Measurements from ENCODE around the gene RCL1. TPM values are rescaled to one million over a fixed set of nuclear protein-coding genes. Genes with fewer than 3 reads are reported as not detected.
A peak's percentile ranks its signal among the peaks of the same experiment; 100 is the strongest.
"Not testable (repeated sequence)": the region's sequence is repeated elsewhere in the genome, so short reads cannot be mapped to it uniquely, and the experiment has no call there.

RCL1 gene
- total RNA-seq, 4 donors from 2014 or later, result 21.3 to 49.7 (median 37.7) TPM

GRCh38 chr9:4792054-4792571, 631 bp upstream of the RCL1 start:
- intact Hi-C loops (cut with DNase I; ENCODE audit: low total_unique reads), result no loop called here
- Histone ChIP-seq H3K27ac (peak overlapping the region; percentile 42 to 70), H3K4me1 (peaks cover 0 to 5% of the 10 kb centered on the region in 2 donors), H3K9me3 (no peaks in the 10 kb centered on the region), H3K36me3 (no peaks in the 10 kb centered on the region), H3K4me3 (peak overlapping the region; percentile 66 to 84), H3K27me3 (no peaks in the 10 kb centered on the region)
- no peak for TF ChIP-seq POLR2A (IDR thresholded peaks at IDR 0.05)
- TF ChIP-seq, protein P1, sequence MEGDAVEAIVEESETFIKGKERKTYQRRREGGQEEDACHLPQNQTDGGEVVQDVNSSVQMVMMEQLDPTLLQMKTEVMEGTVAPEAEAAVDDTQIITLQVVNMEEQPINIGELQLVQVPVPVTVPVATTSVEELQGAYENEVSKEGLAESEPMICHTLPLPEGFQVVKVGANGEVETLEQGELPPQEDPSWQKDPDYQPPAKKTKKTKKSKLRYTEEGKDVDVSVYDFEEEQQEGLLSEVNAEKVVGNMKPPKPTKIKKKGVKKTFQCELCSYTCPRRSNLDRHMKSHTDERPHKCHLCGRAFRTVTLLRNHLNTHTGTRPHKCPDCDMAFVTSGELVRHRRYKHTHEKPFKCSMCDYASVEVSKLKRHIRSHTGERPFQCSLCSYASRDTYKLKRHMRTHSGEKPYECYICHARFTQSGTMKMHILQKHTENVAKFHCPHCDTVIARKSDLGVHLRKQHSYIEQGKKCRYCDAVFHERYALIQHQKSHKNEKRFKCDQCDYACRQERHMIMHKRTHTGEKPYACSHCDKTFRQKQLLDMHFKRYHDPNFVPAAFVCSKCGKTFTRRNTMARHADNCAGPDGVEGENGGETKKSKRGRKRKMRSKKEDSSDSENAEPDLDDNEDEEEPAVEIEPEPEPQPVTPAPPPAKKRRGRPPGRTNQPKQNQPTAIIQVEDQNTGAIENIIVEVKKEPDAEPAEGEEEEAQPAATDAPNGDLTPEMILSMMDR (IDR thresholded peaks at IDR 0.05), result no peak
- DNase-seq, result no peak

DNA sequence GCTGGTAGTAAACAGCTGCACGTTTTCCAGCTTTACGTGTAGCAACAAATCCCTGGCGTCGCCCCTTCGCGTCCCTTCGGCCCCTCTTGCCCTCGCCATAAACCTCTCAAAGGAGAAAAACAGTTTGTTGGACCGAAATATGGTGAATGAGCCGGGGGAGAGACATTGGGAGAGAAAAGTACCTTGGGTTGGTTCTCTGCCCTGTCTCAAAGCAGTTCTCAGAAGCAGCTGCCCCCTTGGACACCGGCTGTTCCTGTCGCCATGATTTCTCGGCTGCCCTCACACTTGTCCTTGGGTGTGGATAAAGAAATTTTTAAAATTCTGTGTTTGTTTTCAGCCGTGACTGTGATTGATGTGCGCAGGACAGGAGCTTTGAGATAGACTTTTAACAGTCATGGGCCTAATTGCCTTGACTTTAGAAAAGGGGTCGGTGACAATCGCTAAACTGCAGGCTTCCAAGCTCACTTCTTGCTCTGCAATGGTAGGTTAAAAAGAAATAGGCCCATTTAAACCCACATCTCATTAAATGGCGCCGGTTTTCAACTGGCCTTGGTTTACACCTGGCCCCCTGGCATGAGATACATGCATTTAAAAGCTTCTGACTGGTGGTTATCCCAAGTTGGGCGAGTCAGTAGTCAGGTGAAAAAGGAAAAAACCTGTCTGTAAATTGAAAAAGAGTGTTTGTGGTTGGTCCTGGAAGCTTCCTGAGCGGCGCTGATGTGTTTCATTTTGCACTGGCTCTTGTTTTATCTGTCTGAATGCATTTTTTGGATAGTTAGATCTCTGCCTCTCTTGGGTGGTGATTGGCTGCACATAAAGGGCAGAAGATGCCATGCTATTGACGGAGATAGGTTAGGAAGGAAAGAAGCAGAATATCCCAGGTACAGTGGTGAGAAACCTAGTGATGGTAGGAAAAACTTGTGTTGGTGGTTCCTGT, 983 bp downstream of the RCL1 start:
- Histone ChIP-seq H3K4me1 (peaks cover 0 to 5% of the 10 kb centered on the region in 2 donors), H3K4me3 (peak overlapping the region; percentile 66 to 84), H3K27ac (peak overlapping the region; percentile 62 to 81), H3K9me3 (no peaks in the 10 kb centered on the region), H3K27me3 (no peaks in the 10 kb centered on the region), H3K36me3 (no peaks in the 10 kb centered on the region)
- no peak for DNase-seq
- intact Hi-C loops (cut with DNase I; ENCODE audit: low total_unique reads), result no loop called here
- TF ChIP-seq POLR2A (IDR thresholded peaks at IDR 0.05), result no peak
- TF ChIP-seq, protein P1 (IDR thresholded peaks at IDR 0.05), result no peak

GRCh38 chr9:4794691-4795090, 1.9 kb downstream of the RCL1 start:
- Histone ChIP-seq H3K27me3 (no peaks in the 10 kb centered on the region), H3K4me1 (peaks cover 0 to 5% of the 10 kb centered on the region in 2 donors), H3K27ac (no peak overlapping the region), H3K9me3 (no peaks in the 10 kb centered on the region), H3K4me3 (no peak overlapping the region), H3K36me3 (no peaks in the 10 kb centered on the region)
- TF ChIP-seq, protein P1 (IDR thresholded peaks at IDR 0.05), result no peak
- no peak for TF ChIP-seq POLR2A (IDR thresholded peaks at IDR 0.05)
- DNase-seq, result no peak
- intact Hi-C loops (cut with DNase I; ENCODE audit: low total_unique reads), result no loop called here

DNA sequence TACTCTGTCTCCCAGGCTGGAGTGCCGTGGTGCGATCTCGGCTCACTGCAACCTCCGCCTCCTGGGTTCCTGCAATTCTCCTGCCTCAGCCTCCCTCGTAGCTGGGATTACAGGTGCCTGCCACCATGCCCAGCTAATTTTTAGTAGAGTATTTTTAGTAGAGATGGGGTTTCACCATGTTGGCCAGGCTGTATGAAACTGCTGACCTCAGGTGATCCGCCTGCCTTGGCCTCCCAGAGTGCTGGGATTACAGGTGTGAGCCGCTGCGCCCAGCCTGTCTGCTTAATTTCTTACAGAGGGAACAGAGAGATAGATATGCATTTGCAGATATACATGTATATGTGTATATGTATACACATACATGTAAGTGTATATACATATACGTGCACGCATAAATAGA, 2.4 kb downstream of the RCL1 start:
- H3K4me3 ChIP-seq; H3K27me3 ChIP-seq; H3K27ac ChIP-seq; intact Hi-C loops (cut with DNase I; ENCODE audit: low total_unique reads); H3K4me1 ChIP-seq; H3K36me3 ChIP-seq; H3K9me3 ChIP-seq; DNase-seq: not testable (repeated sequence)

GRCh38 chr9:4796530-4796929, 3.8 kb downstream of the RCL1 start:
- no peaks in the 10 kb centered on the region for H3K36me3 ChIP-seq
- no peaks in the 10 kb centered on the region for H3K27me3 ChIP-seq
- TF ChIP-seq POLR2A (IDR thresholded peaks at IDR 0.05), result no peak
- TF ChIP-seq, protein P1 (IDR thresholded peaks at IDR 0.05), result no peak
- H3K4me3 ChIP-seq, result no peak overlapping the region
- peaks cover 0 to 5% of the 10 kb centered on the region in 2 donors for H3K4me1 ChIP-seq
- no peaks in the 10 kb centered on the region for H3K9me3 ChIP-seq
- no peak overlapping the region for H3K27ac ChIP-seq
- intact Hi-C loops (cut with DNase I; ENCODE audit: low total_unique reads), result no loop called here
- no peak for DNase-seq

Measured in uterus (tissue), 4 donors.